Measurements from ENCODE around the gene ASIC1. TPM values are rescaled to one million over a fixed set of nuclear protein-coding genes. Genes with fewer than 3 reads are reported as not detected.

Gene ASIC1
- total RNA-seq, 1 donor from 2014 or later: 15.5 TPM

DNA sequence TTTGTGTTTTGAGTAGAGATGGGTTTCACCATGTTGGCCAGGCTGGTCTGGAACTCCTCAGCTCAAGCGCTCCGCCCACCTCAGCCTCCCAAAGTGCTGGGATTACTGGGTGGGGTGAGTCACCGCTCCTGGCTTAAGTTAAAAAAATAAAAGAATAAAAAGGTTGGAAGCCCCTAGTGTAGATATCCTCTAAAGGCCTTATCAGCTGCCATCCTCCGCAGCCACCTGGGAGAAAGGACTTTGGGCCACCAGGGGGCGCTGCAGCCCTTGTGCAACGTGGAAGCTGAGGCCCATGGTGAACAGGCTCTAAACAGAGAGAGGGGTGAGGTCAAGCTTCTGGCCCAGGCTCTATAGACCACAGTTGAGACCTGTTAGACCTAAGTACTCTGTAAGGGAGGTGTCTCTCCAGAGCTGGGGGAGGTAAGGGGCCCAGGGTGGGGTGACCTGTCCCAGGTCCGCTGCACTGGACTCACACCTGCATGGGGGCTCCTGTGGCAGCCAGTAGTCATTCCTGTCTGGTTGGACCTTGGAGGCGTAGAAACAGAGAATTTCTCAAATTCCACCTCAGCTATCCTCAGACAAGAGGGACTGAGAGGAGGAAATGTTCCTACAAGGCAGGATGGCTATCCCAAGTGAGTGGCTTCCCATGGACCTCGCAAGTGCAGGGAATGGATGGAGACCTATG is 18.1 kb upstream of the ASIC1 start:
- FAIRE-seq (no peak), DNase-seq (ENCODE audit: low spot score in 2 of 2) (peak; percentile 65 to 78)

DNA sequence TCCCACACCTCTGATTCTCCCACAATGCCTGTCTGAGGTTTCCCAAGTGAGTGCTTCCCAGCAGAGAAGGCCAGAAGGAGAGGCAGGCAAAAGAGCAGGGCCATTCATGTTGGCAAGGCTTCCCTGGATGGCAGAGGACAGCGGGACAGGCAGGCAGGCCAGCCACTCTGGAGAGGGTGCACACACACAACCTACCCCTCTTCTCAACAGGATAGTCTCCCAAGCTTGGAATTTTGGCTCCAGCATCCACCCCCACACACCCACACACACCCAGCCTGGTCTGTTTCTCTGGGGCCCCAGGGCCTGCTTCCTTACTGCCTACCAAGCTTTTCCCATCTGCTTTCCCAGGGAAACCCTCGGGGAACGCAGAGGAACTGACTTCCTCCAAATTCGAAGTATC is 16.7 kb upstream of the ASIC1 start:
- DNase-seq (ENCODE audit: low spot score in 2 of 2): no peak
- no peak for FAIRE-seq

DNA sequence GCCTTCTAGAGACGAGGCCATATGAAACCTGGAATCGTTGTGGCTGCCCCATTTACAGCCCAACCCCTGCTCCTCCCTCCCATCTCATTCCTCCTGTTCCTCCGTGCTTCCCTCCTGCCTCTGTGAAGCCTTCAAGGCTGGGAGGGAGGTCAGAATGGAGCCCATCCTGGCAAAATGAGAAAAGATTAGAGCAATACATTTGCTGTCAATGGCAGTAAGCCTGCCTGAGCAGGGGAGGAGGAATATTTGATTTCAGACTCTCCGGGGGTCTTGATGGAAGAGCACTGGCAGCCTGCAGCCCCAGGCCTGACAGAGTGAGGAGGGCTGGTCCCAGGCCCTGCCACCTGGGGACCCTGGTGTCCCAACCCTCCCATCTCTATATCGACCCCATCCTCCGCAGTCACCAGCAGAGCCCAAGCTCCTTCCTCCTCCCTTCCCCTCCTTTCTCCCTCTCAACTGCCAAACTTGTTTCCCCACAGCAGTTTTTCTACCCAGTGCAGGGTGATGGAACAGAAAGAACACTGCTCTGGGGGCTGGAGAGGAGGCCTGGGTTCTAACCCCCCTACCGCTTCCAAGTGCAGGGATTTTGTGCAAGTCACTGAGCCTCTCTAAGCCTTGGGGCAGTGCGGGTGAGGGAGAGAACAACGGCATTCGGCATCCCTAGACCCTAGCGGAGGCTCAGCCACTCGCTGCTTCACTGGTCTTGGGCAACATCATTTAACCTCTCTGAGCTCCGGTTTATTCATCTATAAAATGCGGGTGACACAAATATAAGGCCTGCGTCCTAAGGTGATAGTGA is 16.1 kb upstream of the ASIC1 start:
- DNase-seq (ENCODE audit: low spot score in 2 of 2) (no peak), FAIRE-seq (no peak)

DNA sequence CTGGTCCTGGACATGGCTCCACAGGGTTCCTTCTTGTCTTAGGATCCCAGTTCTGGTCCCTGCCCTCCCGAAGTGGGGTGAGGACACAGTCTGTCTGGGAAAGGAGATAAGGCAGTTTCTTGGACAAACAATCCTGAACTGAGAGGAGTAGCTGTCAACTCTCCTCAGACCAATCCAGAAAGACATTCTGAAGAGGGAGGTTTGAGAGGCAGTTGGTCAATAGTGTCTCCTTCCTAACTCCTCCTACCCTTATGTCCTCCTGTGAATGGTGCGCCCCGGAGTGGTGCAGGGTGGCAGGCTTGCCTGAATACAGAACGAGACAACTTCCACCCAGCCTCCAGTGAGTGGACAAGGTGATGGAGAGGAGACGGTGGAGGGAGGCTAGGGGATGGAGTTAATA is 15.4 kb upstream of the ASIC1 start:
- DNase-seq (ENCODE audit: low spot score in 2 of 2) (no peak), FAIRE-seq (no peak)

GRCh38 chr12:50042693-50043092 is 14.7 kb upstream of the ASIC1 start:
- FAIRE-seq: no peak

GRCh38 chr12:50043308-50043707 is 14.1 kb upstream of the ASIC1 start:
- FAIRE-seq: no peak
- no peak for DNase-seq (ENCODE audit: low spot score in 2 of 2)

More at GRCh38 chr12:50042693-50043092, 14.7 kb upstream of the ASIC1 start:
- no peak for DNase-seq (ENCODE audit: low spot score in 2 of 2)

DNA sequence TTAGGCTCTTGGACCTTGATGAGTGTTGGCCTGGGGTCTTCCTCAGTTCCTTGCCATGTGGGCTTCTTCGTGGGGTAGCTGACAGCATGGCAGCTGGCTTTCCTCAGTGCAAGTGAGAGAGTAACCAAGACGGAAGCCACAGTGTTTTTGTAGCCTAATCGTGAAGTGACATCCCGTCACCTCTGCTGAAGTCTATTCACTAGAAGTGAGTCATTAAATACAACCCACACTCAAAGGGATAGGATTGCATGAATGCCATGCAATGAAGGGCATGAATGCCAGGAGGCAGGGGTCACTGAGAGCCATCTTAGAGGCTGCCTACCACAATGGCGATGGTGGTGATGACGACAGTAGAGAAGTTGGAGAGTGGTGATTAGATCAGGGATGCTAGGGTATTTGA is 13.5 kb upstream of the ASIC1 start:
- FAIRE-seq: no peak
- no peak for DNase-seq (ENCODE audit: low spot score in 2 of 2)

- FAIRE-seq (no peak), DNase-seq (ENCODE audit: low spot score in 2 of 2) (no peak)
Measured at GRCh38 chr12:50047693-50048250, 9.6 kb upstream of the ASIC1 start.

DNA sequence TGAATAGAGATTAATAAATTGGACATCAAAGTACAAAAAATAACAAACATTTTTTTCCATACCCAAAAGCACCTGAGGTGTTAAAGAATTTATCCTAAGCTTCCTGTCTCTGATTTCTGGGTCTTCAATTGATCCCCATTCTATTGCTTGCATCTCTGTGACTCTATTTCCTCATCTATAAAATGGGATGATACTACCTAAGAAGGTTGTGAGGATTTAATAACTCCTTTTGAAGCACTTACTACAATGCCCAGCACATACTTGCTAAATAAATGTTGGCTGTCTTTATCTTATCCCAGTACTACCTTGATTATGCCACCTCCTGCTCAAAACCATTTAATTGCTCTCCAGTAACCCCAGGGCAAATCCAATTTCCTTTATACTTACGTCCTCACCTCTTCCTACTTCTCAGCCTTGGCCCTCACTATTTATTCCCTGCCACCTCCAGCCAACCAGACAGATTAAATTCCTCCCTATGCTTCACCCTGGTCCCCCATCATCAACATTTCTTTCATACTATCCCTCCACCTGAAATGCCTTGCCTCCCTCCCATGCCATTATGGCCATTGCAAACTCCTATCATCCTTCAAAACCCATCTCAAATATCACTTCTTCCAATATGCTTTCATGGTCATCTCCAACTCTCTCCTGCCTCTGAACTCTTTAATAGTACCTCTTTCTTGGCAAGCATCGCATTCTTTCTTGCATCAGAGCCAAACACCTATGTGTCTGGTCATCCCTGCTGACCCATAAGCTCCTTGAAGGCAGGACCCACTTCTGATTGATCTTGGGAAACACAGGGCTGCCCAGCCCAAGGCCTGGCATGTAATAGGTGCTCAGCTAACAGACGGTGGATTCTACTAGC is 7.9 kb upstream of the ASIC1 start:
- no peak for DNase-seq (ENCODE audit: low spot score in 2 of 2)
- FAIRE-seq: no peak

DNA sequence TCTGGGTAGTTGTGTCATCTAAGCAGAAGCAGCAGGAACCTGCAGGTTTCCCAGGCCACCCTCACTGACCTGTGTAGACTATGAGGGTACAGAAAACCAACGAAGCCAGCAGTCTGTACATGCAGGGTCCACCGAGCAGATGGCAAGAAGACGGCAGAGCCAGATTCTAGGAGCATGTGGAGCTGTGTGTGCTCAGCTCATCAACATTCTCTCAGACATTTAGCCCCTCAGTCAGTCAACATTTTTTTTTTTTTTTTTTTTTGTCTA is 7.3 kb upstream of the ASIC1 start:
- no peak for FAIRE-seq

DNA sequence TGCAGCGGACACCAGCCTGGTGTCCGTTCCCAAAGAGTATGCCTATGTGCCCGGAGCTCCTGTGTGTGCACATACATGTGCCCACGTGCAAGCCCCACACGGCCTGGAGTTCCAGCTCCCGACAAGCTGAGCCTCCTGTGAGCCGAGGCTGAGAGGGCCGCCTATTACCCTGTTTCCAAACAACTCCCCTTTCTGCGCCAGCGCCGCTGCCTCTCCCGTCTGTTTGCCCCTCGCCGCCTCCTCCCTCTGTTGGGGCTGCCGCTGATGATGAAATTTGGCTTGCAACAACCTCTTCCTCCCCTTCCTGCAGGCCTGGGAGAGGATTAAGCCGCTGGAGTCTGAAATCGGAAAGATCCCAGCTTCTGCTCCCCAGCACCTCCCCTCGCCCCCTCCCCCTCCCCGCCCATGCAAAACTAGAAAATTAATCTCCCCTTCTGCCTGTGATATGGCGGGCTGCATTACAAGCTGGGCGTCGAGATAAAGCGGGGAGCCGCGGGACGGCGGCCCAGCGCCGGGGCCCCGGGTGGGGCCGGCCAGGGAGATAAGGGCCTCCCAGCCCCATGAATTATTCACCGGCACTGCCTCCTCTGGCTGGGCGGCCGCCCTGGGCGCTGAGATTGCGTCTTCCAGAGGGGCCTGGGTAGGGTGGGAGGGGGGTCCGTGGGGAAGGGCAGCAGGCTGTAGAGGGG is 6.8 kb upstream of the ASIC1 start:
- no peak for FAIRE-seq
- DNase-seq (ENCODE audit: low spot score in 2 of 2): no peak

More for the DNA sequence above, 7.3 kb upstream of the ASIC1 start:
- no peak for DNase-seq (ENCODE audit: low spot score in 2 of 2)

GRCh38 chr12:50051101-50051806 is 6.1 kb upstream of the ASIC1 start:
- FAIRE-seq (no peak), DNase-seq (ENCODE audit: low spot score in 2 of 2) (no peak)

DNA sequence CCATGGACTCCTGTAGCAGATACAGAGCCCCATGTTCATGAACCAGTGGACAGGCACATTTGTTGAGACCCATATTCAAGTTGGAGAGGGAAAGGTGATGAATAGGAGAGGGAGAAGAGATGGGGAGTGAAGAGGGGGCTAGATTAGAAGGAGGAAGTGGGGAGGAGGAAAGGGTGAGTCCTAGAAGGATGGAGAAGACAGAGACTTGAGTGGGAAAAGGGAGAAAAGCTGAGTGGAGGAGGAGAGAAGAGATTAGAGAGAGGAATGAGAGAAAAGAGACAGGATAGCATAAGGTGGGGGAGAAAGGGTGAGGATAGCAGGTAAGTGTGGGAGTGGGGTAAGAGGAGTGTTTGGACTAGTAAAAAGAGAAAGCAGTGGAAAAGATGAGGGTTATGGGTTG is 4.9 kb upstream of the ASIC1 start:
- DNase-seq (ENCODE audit: low spot score in 2 of 2) (no peak), FAIRE-seq (no peak)

DNA sequence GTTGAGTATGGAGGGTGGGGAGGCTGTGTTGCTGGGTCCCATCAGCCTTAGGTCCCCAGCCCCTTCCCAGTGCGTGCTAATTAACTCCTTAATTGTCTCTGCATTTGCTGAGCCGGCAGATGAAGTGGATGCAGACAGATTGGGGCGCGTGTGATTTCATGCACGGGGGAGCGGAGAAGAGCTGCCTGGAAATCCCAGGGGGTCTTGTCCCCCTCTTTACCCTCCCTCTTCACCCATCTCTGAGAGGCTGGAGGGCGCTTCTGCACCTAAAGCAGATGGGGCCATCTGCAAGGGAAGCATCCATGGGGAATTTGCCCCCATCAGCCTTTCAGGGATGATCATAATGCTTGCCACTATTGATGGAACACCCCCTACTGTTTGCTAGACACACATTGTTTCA is 4.4 kb upstream of the ASIC1 start:
- no peak for DNase-seq (ENCODE audit: low spot score in 2 of 2)
- no peak for FAIRE-seq

- FAIRE-seq: no peak
- DNase-seq (ENCODE audit: low spot score in 2 of 2): no peak
Measured at GRCh38 chr12:50053583-50053982, 3.8 kb upstream of the ASIC1 start.

DNA sequence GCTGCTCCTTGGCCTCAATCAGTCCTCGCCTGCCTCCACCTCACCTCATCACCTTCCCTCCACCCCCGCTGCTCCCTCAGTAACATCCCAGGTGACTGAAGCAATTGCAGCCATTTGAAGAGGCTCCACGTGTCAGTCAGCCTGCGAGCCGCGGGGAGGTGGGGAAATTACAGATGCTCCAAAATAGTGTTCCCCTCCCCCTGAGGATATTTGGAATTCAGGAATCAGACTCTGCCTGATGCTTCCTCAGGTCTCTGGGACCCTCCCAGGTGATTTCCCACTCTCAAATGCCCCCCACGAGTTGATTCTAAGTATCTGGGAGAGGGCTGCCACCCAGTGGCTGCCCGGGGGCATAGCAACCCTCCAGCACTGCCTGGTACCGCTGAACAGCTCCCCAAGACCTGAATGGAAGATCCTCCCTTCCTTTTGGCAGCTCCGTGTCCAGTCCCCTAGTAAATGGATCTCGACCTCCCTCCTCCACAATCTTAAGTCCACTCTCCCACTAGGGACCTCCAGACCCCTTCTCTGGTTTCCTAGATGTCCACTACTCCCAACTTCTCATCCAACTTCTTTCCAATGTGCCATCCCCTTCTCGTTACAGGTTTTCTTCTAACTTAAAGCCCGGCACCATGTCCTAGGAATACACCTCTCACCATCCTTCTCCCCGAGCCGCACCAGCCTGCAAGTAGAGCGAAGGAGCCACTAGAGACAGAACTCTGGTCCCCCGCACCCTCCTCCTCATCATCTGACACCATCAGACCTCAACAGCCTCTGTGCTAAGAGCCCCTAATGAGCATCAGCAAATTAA is 1.4 kb upstream of the ASIC1 start:
- DNase-seq (ENCODE audit: low spot score in 2 of 2) (peak; percentile 77 to 81), FAIRE-seq (no peak)

DNA sequence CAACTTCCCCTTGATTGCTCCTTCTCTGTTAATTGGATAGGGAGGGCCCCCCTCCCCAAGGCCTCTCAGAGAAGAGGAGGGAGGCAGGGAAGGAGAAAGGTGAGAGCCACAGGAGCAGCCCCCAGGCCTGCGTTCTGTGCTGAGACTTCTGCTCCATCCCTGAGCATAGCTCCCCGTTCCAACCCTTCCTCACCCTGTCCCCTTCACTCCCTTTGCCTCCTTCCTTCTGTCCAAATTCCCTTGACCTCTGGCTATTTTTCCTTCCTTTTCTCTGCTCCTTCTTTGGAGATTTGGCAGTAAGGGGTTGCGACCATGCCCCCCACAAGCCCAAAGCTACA is 788 bp upstream of the ASIC1 start:
- no peak for DNase-seq (ENCODE audit: low spot score in 2 of 2)
- FAIRE-seq: no peak

DNA sequence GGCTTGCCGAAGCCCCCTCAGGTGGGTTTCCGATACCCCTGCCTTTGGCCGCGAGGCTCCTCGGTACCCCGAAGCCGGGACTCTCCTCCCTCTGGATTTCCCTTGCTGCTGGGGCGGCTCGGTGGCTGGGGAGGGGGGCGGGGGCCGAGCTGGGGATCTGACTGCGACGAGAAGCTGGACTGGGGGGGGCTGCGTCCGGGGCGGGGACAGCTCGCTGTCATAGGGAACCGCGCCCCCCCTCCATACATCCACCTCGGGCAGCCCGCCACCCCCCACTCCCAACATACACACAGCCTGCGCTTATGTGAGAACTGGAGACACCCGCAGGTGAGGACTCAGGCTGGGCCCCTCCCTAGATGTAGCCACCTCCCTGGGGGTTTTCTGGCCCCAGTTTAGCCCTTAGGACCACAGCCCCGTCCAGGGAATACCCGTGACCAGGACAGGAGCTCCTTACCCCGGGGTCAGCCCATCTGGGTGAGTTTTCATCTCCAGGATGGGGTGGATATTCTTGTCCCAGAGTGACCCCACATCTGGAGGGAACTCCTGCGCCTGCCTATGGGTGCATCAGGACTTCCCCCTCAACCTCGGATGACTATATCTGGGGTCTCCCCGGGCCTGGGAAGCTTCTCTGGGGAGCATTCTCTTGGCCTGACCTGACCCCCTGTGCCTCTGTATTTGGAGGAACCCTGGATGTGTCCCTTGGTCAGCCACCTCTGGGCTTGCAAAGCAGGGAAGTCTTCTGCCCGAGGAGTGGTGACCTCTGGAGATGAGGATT is 687 bp downstream of the ASIC1 start:
- FAIRE-seq (no peak), DNase-seq (ENCODE audit: low spot score in 2 of 2) (no peak)
